GM19025 (cell line): ENCODE data around the gene FOSL1.

Source experiments
- ATAC-seq: cut with Tn5 transposase; IDR thresholded peaks from one replicate; pipeline ENCODE4 v1.9.1; 2021; ENCODE audit warnings: mild to moderate bottlenecking, low read depth, moderate library complexity; ENCODE audit not compliant: unreplicated experiment

Gene FOSL1

DNA sequence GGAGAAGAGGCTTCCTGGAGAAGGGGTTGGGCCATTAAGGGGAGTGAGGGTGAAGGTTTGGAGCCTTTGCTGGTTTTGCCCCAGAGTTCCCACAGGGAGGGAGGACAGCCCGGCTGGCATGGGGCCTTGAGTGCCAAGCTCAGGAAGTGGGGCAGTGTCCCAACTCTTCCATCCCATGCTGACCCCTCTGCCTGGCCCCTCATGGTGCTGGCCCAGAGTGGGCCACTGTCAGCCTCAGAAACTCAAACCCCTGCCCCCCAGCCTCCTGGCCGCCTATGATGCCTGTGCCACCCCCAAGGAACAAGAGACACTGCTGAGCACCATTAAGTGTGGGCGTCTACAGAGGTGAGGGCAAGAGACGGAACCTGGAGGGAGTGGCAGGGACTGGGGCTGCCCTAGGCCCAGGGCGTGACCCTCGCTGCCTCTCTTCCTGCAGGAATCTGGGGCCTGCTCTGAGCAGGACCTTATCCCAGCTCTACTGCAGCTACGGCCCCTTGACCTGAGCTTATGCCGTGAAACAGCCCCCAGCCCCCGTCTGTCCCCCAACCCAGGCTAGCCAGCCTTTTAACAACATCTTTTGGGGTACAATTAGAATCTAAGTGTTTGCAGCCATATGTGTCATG is 34.5 kb downstream of the FOSL1 start:
- no peak for ATAC-seq

GRCh38 chr11:65864706-65865471 is 35.3 kb downstream of the FOSL1 start:
- ATAC-seq: no peak

- ATAC-seq: no peak
Observed at GRCh38 chr11:65863889-65864705, 36.1 kb downstream of the FOSL1 start.

DNA sequence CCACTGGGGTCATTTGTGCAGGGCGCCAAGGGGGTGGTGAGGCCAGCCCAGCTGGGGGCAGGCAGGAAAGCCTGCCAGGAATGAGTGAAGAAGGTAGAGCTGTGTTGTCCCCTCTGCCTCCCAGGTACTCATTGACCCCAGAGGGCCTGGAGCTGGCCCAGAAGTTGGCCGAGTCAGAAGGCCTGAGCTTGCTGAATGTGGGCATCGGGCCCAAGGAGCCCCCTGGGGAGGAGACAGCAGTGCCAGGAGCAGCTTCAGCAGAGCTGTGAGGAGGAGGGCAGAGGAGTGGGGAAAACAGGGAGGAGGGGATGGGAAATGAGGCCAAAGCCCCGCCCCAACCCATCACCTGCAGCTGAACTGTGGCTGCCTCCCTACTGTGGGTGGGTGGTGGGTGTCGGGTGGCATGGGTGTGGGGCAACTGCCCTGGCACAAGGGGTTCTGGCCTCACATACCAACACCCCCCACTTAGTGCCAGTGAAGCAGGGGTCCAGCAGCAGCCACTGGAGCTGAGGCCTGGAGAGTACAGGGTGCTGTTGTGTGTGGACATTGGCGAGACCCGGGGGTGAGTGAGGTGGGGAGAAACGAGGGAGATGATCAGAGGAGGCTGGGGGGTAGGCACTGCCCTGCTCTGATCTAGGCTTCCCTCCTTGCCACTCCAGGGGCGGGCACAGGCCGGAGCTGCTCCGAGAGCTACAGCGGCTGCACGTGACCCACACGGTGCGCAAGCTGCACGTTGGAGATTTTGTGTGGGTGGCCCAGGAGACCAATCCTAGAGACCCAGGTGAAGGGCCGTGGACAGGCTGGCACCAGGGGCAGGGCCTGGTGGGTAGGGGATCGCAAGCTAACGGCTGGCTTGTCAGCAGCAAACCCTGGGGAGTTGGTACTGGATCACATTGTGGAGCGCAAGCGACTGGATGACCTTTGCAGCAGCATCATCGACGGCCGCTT is 37.0 kb downstream of the FOSL1 start:
- ATAC-seq: no peak

- ATAC-seq: no peak
Observed at GRCh38 chr11:65862191-65862735, 37.9 kb downstream of the FOSL1 start.

- ATAC-seq: no peak
Observed at GRCh38 chr11:65861533-65862183, 38.5 kb downstream of the FOSL1 start.

DNA sequence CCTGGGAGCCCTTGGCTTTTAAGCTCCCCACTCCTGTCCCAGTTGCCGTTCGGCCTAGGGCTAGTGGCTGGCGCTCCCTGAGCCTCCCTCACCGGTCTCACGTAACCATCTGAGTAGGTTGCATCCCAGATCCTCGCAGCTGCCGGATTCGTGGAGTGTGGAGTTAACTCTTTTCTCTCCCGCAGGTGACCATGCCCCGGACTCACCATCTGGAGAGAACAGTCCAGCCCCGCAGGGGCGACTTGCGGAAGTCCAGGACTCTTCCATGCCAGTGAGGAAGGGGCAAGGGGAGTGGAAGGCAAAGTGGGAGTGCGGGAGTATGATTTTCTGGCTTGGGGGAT is 39.1 kb downstream of the FOSL1 start:
- ATAC-seq: no peak

DNA sequence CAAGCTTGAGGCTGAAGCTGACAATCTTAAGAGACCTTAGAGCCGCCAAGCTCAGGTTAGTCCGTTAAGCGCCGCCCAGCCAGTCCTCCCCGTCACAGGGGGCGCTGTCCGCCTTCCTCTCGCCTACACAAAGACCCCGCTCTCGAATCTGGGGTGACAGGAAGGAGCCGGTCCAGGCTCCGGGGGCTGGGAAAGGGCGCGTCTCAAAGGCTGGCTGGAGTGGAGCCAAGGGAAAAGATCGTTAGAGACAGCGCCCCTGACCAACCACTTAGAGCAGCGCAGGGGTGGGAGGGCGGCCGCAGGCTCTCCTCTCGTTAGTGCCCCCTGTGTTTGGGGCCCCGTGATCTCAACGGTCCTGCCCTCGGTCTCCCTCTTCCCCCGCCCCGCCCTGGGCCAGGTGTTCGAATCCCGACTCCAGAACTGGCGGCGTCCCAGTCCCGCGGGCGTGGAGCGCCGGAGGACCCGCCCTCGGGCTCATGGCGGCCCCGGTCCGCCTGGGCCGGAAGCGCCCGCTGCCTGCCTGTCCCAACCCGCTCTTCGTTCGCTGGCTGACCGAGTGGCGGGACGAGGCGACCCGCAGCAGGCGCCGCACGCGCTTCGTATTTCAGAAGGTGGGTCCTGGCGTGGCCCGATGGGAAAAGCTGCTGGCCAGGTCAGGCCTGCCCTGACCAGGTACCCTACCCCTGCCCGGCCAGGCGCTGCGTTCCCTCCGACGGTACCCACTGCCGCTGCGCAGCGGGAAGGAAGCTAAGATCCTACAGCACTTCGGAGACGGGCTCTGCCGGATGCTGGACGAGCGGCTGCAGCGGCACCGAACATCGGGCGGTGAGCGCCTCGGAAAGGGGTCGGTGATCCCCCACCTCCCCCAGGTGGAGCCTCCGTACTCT is 39.7 kb downstream of the FOSL1 start, which contains the start of gene MUS81:
Gene MUS81, plus strand, starts transcription at position 156 of the 887 bp plus-strand sequence. Its CDS starts 321 bp downstream, at position 477.
- ATAC-seq: no peak

DNA sequence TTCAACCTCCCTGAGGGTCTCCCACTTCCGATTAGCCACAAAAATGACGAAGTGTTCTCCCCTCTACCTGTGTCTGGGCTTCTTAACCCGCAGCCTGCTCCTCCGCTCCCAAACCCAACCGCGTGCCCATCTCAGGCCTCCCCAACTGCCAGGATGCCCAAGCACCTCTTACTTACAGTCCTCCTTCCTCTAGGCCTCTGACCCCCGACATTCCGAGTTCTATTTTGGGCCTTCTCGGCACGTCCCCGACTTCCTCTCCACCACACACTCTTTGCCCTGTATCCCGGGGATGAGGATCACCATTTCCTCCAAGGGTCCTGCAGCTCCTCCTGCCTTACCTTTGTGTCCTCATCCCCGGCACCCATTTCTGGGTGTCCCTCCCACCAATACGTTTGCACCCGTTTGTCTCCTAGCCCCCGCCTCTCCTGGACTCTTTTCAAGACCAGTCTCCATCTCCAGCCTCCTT is 40.3 kb downstream of the FOSL1 start:
- ATAC-seq: no peak

GRCh38 chr11:65859095-65859811 is 40.9 kb downstream of the FOSL1 start:
- peak; percentile 44 for ATAC-seq

DNA sequence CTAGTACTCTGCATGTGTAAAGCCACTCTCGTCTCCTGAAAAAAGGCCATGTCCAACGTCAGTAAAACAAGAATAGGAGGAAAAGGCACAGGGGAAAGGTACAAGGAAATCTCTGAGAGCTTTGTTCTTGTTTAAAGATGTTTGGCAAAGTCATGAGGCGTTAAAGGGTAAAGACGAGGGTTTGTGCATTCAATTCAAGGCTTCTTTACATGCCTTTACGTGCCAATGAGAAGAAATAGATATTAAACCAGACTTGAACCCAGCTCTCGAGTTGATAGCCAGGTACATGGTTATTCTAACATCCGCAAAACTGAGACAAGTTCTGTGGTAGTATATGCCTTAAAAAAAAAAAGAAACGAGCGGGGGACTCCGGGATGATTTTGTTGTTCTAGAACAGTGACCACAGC is 41.5 kb downstream of the FOSL1 start:
- ATAC-seq: no peak

DNA sequence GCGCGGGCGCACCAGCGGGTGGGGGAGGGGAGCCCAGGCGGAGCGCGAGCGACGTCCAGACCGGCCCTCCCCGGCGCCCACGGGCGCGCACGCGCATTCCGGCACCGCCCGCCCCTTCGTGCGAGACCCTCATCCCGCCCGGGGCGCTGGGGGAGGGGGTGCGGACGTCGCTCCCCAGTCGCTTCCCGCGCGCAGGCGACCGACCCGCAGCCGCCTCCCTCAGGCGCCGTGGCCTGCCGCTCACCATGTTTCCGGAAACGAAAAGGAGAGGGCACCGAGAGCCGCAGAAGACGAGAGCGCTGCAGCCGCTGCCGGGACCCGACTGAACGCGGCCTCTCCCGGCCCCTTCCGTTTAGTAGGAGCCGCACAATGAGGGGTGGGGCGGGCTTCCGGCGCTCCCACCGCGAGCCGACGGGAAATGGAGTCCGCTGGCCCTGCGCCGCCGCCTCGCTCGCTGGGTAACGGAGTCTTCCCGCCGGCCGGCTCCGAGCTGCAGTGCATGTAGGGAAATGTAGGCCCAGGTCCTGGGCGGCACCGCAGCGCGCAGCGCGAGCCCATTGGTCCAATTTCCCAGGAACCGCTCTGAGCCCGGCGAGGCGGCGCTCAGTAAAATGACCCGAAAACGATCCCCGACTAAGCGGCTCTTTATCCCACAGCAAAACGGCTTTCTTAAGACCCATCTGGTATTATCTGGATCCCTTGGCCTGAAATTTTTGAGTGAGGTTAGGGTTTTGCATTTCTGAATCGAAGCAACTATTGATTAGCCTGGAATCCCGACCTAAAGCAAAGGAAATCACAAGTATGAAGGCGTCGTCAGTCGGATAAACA is 42.1 kb downstream of the FOSL1 start, which contains the start of gene CFL1:
Gene CFL1, minus strand, starts transcription at position 328 of the 828 bp plus-strand sequence. Its CDS starts 81 bp downstream, at position 247.
- peak; percentile 40 for ATAC-seq

GRCh38 chr11:65857500-65857852 is 42.7 kb downstream of the FOSL1 start:
- peak; percentile 1 for ATAC-seq

- peak; percentile 32 for ATAC-seq
Observed at GRCh38 chr11:65856689-65857499, 43.3 kb downstream of the FOSL1 start.

GRCh38 chr11:65855927-65856363 is 44.2 kb downstream of the FOSL1 start:
- no peak for ATAC-seq
